GM12878 (cell line): Measurements from ENCODE around the gene EXOC4. TPM values are rescaled to one million over a fixed set of nuclear protein-coding genes. Genes with fewer than 3 reads are reported as not detected.

Experiments used
- ATAC-seq: fragments of 200-7000 bp; cut with Tn5 transposase; 3 replicates; pipeline ENCODE4 v1.9.1; 2020; ENCODE audit warnings: mild to moderate bottlenecking, moderate library complexity
- BruUV-seq: library from RNA; stranded (reverse); fragments of 400-500 nt; replicated peaks from 2 replicates; lab custom pipeline; 2021; lab: Mats Ljungman, UMichigan
- CTCF ChIA-PET: fragments of 300-600 bp; sonication (Branson Sonifier 250); formaldehyde crosslinking; extraction: SDS; loops from one replicate; lab custom pipeline; 2021; ENCODE audit warnings: inconsistent platforms; lab: Yijun Ruan, JAX
- POLR2A ChIA-PET: fragments of 350-600 bp; formaldehyde crosslinking; extraction: SDS; loops from one replicate; lab custom pipeline; 2021; ENCODE audit warnings: inconsistent platforms; lab: Charles Lee
- RAD21 ChIA-PET: fragments of 300-600 bp; sonication (Branson Sonifier 250); formaldehyde crosslinking; loops from one replicate; lab custom pipeline; 2023; ENCODE audit warnings: antibody characterized with exemption; ENCODE audit not compliant: unreplicated experiment; lab: Charles Lee
- SMC1A ChIA-PET: fragments of 300-600 bp; sonication (Branson Sonifier 250); formaldehyde crosslinking; loops from one replicate; lab custom pipeline; 2023; ENCODE audit not compliant: unreplicated experiment, uncharacterized antibody; lab: Charles Lee
- DNase-seq: peaks from one replicate; pipeline ENCODE4 v3.0.0-alpha.2; 2011; ENCODE audit warnings: low read depth, low spot score
- FAIRE-seq: peaks from 3 replicates; lab custom pipeline; 2011; peaks lifted over from hg19 to GRCh38; lab: Jason Lieb, UNC
- H2AFZ ChIP-seq: 2 replicates; pipeline ENCODE4 v1.6.0; 2011; ENCODE audit warnings: low read depth, low read length, control low read depth; ENCODE audit not compliant: control insufficient read depth
- H3K27ac ChIP-seq: 2 replicates; pipeline ENCODE4 v1.5.1; 2011; ENCODE audit warnings: control low read depth; ENCODE audit not compliant: control insufficient read depth, insufficient read depth
- H3K27me3 ChIP-seq, 2 experiments: replicated peaks in 1 of 2; 2 replicates each; pipeline versions ENCODE4 v1.6.0 to v1.6.1; 2011; ENCODE audit warnings: low read length in 1 of 2; ENCODE audit not compliant: control insufficient read depth in 2 of 2, insufficient read depth in 2 of 2
- H3K36me3 ChIP-seq, 2 experiments: 2 replicates each; pipeline ENCODE4 v1.5.1; 2011; ENCODE audit warnings: low read length in 1 of 2; ENCODE audit not compliant: control insufficient read depth in 2 of 2, insufficient read depth in 2 of 2
- H3K4me1 ChIP-seq: 2 replicates; pipeline ENCODE4 v1.6.1; 2011; ENCODE audit warnings: mild to moderate bottlenecking, low read length, moderate library complexity, mixed read lengths; ENCODE audit not compliant: control insufficient read depth, insufficient read depth
- H3K4me2 ChIP-seq: 2 replicates; pipeline ENCODE4 v1.6.0; 2011; ENCODE audit warnings: control low read depth; ENCODE audit not compliant: control insufficient read depth, insufficient read depth
- H3K4me3 ChIP-seq: fragments of 200-600 bp; sonication (generic); 2 replicates; pipeline ENCODE4 v1.5.1; 2016
- H3K79me2 ChIP-seq: 2 replicates; pipeline ENCODE4 v1.6.0; 2011; ENCODE audit warnings: low read length; ENCODE audit not compliant: control insufficient read depth, insufficient read depth
- H3K9ac ChIP-seq: 2 replicates; pipeline ENCODE4 v1.8.0; 2011; ENCODE audit warnings: low read length, control low read depth, mixed read lengths; ENCODE audit not compliant: control insufficient read depth, insufficient read depth
- H3K9me3 ChIP-seq: replicated peaks from 3 replicates; pipeline ENCODE4 v1.5.1; 2011; ENCODE audit warnings: mild to moderate bottlenecking, low read length; ENCODE audit not compliant: control insufficient read depth, insufficient read depth
- H4K20me1 ChIP-seq: 2 replicates; pipeline ENCODE4 v1.6.0; 2011; ENCODE audit not compliant: control insufficient read depth, insufficient read depth
- CBX3 ChIP-seq: fragments of 200-600 bp; sonication (generic); IDR thresholded peaks from 2 replicates; pipeline ENCODE4 v1.6.1; 2016; ENCODE audit warnings: low read depth, borderline replicate concordance
- E2F8 ChIP-seq: fragments of 450-650 bp; IDR thresholded peaks from 2 replicates; pipeline ENCODE4 v1.6.1; 2018; ENCODE audit warnings: mild to moderate bottlenecking, low read depth, moderate library complexity; ENCODE audit not compliant: partially characterized antibody
- EP300 ChIP-seq, 2 experiments: fragments of 150-350 bp in 1 of 2; IDR thresholded peaks; 2 replicates each; pipeline ENCODE4 v1.6.1; 2011 to 2012; ENCODE audit warnings: low read depth in 2 of 2, low read length in 2 of 2, borderline replicate concordance in 1 of 2, improper control_type of control experiment in 1 of 2, inconsistent platforms in 1 of 2; ENCODE audit not compliant: control insufficient read depth in 1 of 2
- ETV6 ChIP-seq, 2 experiments: fragments of 450-650 bp in 1 of 2; IDR thresholded peaks in 1 of 2; conservative IDR thresholded peaks in 1 of 2; 2 replicates each; pipeline ENCODE4 v1.6.1; 2014; ENCODE audit warnings: antibody characterized with exemption in 1 of 2, borderline replicate concordance in 1 of 2, low read depth in 1 of 2, mild to moderate bottlenecking in 1 of 2, moderate library complexity in 1 of 2
- LARP7 ChIP-seq: fragments of 450-650 bp; IDR thresholded peaks from 2 replicates; pipeline ENCODE4 v1.6.1; 2017; ENCODE audit warnings: mild to moderate bottlenecking
- MEF2A ChIP-seq: IDR thresholded peaks from 2 replicates; pipeline ENCODE4 v1.6.1; 2011; ENCODE audit warnings: low read depth, mild to moderate bottlenecking, low read length, moderate library complexity; ENCODE audit not compliant: insufficient read depth
- MYC ChIP-seq: IDR thresholded peaks from 2 replicates; pipeline ENCODE4 v1.6.1; 2011; ENCODE audit warnings: mild to moderate bottlenecking, low read length, moderate library complexity, inconsistent platforms; ENCODE audit not compliant: insufficient read depth, insufficient replicate concordance, insufficient read length, severe bottlenecking
- NFIC ChIP-seq: IDR thresholded peaks from 2 replicates; pipeline ENCODE4 v1.6.1; 2012; ENCODE audit warnings: low read depth, mild to moderate bottlenecking, inconsistent platforms, low read length, moderate library complexity
- SIX5 ChIP-seq: IDR thresholded peaks from 2 replicates; pipeline ENCODE4 v1.6.1; 2011; ENCODE audit warnings: mild to moderate bottlenecking, low read depth, low read length, moderate library complexity; ENCODE audit not compliant: severe bottlenecking
- SKIL ChIP-seq: fragments of 450-650 bp; IDR thresholded peaks from 2 replicates; pipeline ENCODE4 v1.6.1; 2017; ENCODE audit warnings: mild to moderate bottlenecking, low read depth, inconsistent platforms; ENCODE audit not compliant: poor library complexity, severe bottlenecking
- SMC3 ChIP-seq: IDR thresholded peaks from 2 replicates; pipeline ENCODE4 v1.6.1; 2011; ENCODE audit warnings: low read length, improper control_type of control experiment, borderline replicate concordance
- SP1 ChIP-seq: IDR thresholded peaks from one replicate; pipeline ENCODE4 v1.6.1; 2011; ENCODE audit warnings: low read depth, low read length
- SRF ChIP-seq, 2 experiments: IDR thresholded peaks; 2 replicates each; pipeline ENCODE4 v1.6.1; 2011; ENCODE audit warnings: low read depth in 2 of 2, low read length in 2 of 2, mild to moderate bottlenecking in 1 of 2, moderate library complexity in 1 of 2
- YBX1 ChIP-seq: fragments of 450-650 bp; IDR thresholded peaks from 2 replicates; pipeline ENCODE4 v1.6.1; 2016; ENCODE audit warnings: antibody characterized with exemption
- ZNF24 ChIP-seq: fragments of 450-650 bp; IDR thresholded peaks from 2 replicates; pipeline ENCODE4 v1.6.1; 2017; ENCODE audit warnings: antibody characterized with exemption, mild to moderate bottlenecking
- WGBS: methylation state at CpG from one replicate; pipeline ENCODE4 v1.1.6; 2016; ENCODE audit warnings: low lambda C conversion rate; ENCODE audit not compliant: insufficient replicate concordance, insufficient coverage; ENCODE audit errors: missing lambda C conversion rate; 5-methylcytosine and 5-hydroxymethylcytosine counted together
- in situ Hi-C: fragments of 300-500 bp; cut with MboI; formaldehyde crosslinking; loops from 9 replicates; pipeline ENCODE4 v1.14.3; 2018; ENCODE audit warnings: mixed read lengths
- intact Hi-C: fragments of 100-400 bp; cut with micrococcal nuclease; formaldehyde crosslinking; loops from one replicate; pipeline ENCODE4 v1.14.2; 2022; ENCODE audit not compliant: unreplicated experiment
- polyA plus RNA-seq, 11 experiments: library from polyadenylated mRNA; depleted of rRNA in 4 of 11; unstranded in 6 of 11; stranded (reverse) in 5 of 11; fragments of >200 nt; fragmentation: Nextera tagmentation in 4 of 11; fragmentation: Illumina TruSeq in 1 of 11; extraction: Ambion mirVana in 4 of 11; extraction: Trizol in 1 of 11; gene quantifications; 1 replicate in 1 of 11; 2 replicates in 10 of 11; pipeline versions ENCODE4 v1.2.1 to v1.2.3, GENCODE V29; 2011 to 2016; ENCODE audit warnings: inconsistent platforms in 2 of 11, missing spikeins in 2 of 11, low read depth in 1 of 11
- total RNA-seq, 4 experiments: library from RNA; depleted of rRNA in 3 of 4; stranded (reverse); fragments of >200 nt in 3 of 4; fragmentation: Illumina TruSeq in 1 of 4; extraction: Trizol in 1 of 4; gene quantifications; 2 replicates each; pipeline versions ENCODE4 v1.2.1 to v1.2.3, GENCODE V29; 2013 to 2021

The EXOC4 gene
- total and polyA plus RNA-seq, 10 of the 15 experiments (the other 5 are each of a cell fraction or from before 2014, with no cell fraction given) = 13.2 to 44.5 (median 29.6) TPM

DNA sequence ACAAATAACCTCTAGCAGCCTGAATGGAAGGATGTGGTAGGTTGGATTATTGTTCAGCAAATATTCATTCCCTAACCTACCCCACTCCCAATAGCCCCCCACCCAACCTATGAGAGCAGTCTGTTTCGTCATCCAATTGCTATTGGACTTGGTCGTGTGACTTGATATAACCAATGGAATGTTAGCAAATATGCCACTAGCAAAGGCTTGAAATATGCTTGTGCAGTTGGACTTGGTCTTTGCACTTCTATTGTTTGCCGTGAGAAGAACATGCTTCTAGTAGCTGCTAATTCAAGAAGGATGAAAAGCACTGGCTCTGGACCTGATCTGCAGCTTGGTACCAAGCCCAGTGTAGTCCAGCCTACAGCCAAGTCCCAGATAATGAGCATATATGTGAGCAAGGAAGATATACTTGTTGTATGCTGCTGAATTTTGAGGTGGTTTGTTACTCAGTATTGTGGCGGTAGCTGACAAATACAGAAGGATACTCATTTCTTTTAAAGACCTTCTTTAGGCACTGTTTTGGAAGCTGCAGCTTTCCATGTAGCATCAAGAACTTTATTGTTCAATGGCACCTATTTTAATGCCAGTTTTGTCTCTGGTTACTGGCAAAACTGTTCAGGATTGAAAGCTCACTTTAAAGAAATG lies 180.4 kb downstream of the EXOC4 start:
- ChIA-PET CTCF (interaction anchor here (0.8 to 4.6 kb wide), 15 partner anchors 11 to 1115 kb away, joined by 3 to 25 read pairs (median 5); no protein-coding TSS in a partner anchor), RAD21 (interaction anchor here (1.1 to 1.6 kb wide), 3 partner anchors 84 to 723 kb away, joined by 4 to 9 read pairs (median 6); no protein-coding TSS in a partner anchor), SMC1A (interaction anchor here (0.7 to 2.2 kb wide), 11 partner anchors 9 to 853 kb away, joined by 3 to 11 read pairs (median 3); no protein-coding TSS in a partner anchor), POLR2A (no interaction called here)
- Histone ChIP-seq H3K79me2 (no peaks in the 10 kb centered on the region), H3K4me1 (no peaks in the 10 kb centered on the region), H3K27ac (no peak overlapping the region), H3K9ac (no peak overlapping the region), H3K27me3 (no peaks in the 10 kb centered on the region), H3K9me3 (no peaks in the 10 kb centered on the region), H3K4me2 (no peak overlapping the region), H2AFZ (no peak overlapping the region), H3K4me3 (no peak overlapping the region), H3K36me3 (no peaks in the 10 kb centered on the region), H4K20me1 (no peaks in the 10 kb centered on the region)
- intact Hi-C loops (loop anchor here (5.0 kb wide), 1 partner anchor 726 kb away; no protein-coding TSS in a partner anchor), in situ Hi-C loops (loop anchor here (25.0 kb wide), 1 partner anchor 1121 kb away; no protein-coding TSS in a partner anchor)
- no TSS peak for BruUV-seq
- WGBS = 93% methylated on average over 4 of the region's 4 CpGs
- FAIRE-seq (no peak), DNase-seq (no peak), ATAC-seq (no peak)
- TF ChIP-seq YBX1 = no peak
- TF ChIP-seq CBX3 = no peak
- no peak for TF ChIP-seq MEF2A
- TF ChIP-seq SRF (IDR thresholded peaks at IDR 0.05; ENCODE audit: low read depth in 2 of 2, low read length in 2 of 2) = no peak
- TF ChIP-seq ETV6 (conservative IDR thresholded peaks at IDR 0.05 in 1 of 2, IDR thresholded peaks at IDR 0.05 in 1 of 2; ENCODE audit: borderline replicate concordance in 1 of 2, low read depth in 1 of 2) = no peak
- no peak for TF ChIP-seq EP300 (IDR thresholded peaks at IDR 0.05; ENCODE audit: borderline replicate concordance in 1 of 2, control insufficient read depth in 1 of 2, low read depth in 2 of 2, low read length in 2 of 2)
- no peak for TF ChIP-seq SP1
- TF ChIP-seq ZNF24 = no peak
- no peak for TF ChIP-seq SMC3
- TF ChIP-seq SKIL = no peak
- no peak for TF ChIP-seq LARP7
- no peak for TF ChIP-seq NFIC
- no peak for TF ChIP-seq E2F8
- TF ChIP-seq MYC = no peak
- no peak for TF ChIP-seq SIX5
